Measurements from ENCODE around the gene PHACTR3.

PHACTR3 gene

DNA sequence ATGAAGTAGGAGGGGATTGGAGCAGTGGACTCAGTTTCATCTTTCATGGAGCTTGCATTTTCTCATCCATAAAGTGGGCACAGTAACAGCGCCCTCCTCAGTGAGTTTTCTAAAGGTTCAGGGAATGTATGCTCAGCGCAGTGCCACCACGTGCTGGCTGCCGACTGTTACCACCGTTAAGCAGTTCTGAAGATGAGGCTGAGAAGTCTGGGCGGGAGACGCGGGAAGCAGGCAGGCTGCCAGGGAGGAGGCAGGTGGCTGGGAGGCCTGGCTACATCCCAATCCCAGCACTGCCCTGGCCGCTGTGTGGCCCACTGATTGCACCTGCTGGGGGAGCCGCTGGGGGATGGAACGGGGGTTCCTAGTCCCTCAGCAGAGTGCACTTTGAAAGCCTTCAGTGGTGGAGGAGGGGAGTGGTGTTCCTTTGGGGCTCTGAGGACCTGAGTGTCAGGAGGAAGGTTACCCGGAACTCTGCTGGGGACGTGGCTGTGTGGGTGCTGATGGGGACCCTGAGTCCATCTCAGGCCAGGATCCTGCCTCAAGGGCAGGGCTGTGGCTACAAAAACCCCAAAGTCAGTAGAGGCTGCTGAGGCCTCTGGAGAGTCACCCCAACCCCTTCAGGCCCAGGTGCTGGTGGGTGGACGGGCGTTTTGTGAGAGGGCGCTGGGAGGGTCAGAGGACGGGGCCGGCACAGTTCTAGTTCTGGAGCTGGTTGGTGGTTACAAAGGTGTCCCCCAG lies 28.0 kb upstream of the PHACTR3 start:
- no peak for TF ChIP-seq ZFX (IDR thresholded peaks at IDR 0.05)
- TF ChIP-seq, protein P1, sequence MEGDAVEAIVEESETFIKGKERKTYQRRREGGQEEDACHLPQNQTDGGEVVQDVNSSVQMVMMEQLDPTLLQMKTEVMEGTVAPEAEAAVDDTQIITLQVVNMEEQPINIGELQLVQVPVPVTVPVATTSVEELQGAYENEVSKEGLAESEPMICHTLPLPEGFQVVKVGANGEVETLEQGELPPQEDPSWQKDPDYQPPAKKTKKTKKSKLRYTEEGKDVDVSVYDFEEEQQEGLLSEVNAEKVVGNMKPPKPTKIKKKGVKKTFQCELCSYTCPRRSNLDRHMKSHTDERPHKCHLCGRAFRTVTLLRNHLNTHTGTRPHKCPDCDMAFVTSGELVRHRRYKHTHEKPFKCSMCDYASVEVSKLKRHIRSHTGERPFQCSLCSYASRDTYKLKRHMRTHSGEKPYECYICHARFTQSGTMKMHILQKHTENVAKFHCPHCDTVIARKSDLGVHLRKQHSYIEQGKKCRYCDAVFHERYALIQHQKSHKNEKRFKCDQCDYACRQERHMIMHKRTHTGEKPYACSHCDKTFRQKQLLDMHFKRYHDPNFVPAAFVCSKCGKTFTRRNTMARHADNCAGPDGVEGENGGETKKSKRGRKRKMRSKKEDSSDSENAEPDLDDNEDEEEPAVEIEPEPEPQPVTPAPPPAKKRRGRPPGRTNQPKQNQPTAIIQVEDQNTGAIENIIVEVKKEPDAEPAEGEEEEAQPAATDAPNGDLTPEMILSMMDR (conservative IDR thresholded peaks at IDR 0.05) = no peak
- H3K27ac ChIP-seq = no peak overlapping the region

DNA sequence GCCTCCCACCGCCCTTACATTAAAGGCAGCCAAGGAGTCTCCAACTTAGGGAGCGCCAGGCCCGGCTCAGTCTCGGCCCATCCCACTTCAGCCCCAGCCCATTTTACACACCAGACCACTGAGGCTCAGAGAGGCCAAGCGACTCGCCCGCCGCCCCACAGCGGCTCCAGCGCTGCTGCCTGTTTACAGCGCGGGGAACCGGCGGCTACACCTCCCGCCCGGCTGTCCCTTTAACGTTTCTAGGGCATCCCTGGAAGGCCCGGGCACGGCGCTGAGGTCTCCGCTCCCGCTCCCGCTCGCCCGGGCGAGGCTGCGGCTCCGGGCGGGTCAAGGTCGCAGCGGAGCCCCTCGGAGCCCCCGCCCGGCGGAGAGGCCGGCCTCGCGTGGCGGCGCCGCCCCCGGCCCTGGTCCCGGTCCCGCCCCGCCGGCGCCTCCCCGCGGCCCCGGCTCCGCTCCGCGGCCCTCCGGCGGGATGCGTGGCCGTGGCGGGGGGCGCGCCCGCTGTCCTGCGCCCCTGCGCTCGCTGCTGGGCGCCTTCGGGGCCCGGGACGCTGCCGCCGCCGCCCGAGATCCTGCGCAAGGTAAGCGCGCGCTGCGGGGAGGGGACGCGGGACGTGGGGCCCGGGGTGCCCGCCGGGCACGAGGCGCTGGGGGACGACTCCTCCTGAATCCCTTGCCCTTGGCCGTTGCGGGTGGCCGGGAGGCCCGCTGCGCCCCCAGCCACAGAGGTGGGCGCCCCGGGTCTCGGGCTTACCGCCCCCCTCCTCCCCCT lies 27.1 kb upstream of the PHACTR3 start:
- TF ChIP-seq ZFX (IDR thresholded peaks at IDR 0.05) = no peak
- TF ChIP-seq, protein P1 (conservative IDR thresholded peaks at IDR 0.05) = no peak

DNA sequence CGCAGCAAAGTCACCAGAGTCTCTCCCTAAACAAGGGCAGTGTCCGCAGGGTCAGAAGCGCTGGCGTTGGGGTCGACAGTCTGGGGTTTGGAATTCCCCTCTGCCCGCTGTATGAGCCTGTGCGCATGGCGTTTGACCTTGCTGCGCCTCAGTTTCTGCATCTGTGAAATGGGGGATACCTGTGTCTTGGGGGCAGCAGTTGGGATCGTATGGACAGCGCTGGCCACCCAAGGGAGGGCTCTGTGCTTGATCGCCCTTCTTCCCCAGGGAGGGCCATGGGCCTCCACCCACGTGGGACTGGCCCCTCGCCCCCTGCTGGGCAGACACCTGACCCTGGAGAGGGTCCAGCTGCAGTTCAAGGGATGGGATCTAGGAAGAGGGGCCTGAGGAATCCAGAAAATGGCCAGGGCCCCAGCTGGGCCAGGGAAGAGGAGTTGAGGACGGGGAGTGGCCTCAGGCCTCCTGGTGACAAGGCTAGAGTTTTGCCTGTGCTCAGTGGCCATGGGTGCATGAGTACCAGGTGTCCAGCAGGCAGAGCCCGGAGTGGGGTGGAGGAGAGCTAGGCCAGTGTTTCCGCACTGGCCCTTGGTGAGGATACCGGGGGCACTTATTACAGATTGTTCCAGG lies 26.4 kb upstream of the PHACTR3 start:
- H3K27ac ChIP-seq = no peak overlapping the region
- TF ChIP-seq, protein P1 (conservative IDR thresholded peaks at IDR 0.05) = no peak
- no peak for TF ChIP-seq ZFX (IDR thresholded peaks at IDR 0.05)

More for the DNA sequence above, 27.1 kb upstream of the PHACTR3 start:
- no peak overlapping the region for H3K27ac ChIP-seq

DNA sequence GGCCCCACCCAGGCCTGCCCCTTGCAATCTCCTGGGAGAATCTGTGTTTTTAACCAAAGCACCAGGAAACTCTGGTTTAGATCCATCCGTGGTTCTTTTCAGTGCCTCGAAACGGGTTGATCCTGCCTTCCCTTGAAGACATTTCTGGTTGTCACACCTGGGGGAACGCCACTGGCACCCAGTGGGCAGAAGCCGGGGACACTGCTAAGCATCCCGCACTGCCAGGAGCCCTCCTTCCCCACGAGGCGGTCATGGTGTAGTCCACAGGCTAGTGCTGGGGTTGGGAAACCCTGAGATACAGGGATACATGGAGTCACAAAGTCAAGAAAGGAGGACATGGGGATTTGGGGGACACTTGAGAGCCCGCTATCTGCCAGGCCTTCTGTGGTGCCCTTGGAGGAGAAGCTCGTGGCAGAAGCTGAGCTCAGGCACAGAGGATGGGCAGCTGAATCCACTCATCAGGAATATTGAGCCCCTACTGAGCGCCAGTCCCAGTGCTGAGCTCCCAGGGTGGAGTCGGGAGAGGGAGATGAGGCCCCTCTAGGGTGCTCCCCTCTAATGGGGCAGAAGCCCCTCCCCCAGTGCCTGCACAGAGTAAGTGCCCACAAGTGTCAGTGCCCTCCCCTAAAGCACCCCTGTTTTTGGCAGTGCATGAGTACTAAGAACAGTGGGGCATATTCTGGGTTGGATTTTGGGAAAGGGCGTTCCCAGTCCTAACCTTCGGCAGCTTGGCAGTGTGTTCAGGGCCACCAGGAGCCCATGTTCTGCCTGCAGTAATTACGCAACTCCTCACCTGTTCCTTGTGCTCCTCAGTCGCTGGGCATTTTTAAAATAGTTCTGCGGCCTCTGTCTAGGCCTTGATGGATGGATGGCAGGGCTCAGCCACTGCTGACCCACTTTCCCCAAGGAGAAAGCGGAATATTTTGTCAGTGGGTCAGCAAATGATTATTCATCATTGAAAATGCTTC lies 25.6 kb upstream of the PHACTR3 start:
- H3K27ac ChIP-seq = no peak overlapping the region
- no peak for TF ChIP-seq ZFX (IDR thresholded peaks at IDR 0.05)
- TF ChIP-seq, protein P1 (conservative IDR thresholded peaks at IDR 0.05) = no peak

DNA sequence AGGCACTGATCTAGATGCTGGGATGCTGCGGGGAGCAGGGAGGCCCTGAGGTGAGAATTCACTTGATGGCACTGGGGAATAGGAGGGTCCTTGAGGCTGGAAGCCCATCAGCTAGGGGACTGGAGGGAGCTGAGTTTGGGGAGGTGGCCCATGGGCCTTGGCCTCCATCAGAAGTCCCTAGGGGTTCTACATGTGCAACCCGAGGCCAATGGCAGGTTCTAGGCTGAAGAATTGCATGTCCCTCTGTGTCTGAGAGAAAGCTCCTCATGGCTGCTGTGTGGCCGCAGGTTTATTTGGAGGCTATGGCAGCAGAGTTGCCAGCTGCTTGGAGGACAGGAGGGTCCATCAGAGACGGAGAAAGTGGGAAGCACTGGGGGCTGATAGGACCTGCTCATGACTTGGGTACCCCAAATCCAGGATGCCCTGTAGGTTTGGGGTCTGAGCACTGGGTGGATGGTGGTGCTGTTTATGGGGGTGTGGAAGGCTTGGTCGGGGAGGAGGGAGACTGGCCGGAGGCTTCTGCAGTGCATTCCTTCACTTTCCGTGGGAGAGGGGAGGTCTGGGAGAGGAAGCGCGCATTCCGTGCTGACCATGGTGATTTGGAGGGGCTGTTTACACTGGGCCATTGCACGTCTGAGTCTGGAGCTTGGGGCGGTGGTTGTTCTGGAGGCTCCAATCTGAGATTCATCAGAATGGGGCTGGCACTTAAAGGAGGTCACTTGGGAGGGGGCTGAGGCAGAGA lies 24.8 kb upstream of the PHACTR3 start:
- no peak overlapping the region for H3K27ac ChIP-seq
- TF ChIP-seq, protein P1 (conservative IDR thresholded peaks at IDR 0.05) = no peak
- no peak for TF ChIP-seq ZFX (IDR thresholded peaks at IDR 0.05)

DNA sequence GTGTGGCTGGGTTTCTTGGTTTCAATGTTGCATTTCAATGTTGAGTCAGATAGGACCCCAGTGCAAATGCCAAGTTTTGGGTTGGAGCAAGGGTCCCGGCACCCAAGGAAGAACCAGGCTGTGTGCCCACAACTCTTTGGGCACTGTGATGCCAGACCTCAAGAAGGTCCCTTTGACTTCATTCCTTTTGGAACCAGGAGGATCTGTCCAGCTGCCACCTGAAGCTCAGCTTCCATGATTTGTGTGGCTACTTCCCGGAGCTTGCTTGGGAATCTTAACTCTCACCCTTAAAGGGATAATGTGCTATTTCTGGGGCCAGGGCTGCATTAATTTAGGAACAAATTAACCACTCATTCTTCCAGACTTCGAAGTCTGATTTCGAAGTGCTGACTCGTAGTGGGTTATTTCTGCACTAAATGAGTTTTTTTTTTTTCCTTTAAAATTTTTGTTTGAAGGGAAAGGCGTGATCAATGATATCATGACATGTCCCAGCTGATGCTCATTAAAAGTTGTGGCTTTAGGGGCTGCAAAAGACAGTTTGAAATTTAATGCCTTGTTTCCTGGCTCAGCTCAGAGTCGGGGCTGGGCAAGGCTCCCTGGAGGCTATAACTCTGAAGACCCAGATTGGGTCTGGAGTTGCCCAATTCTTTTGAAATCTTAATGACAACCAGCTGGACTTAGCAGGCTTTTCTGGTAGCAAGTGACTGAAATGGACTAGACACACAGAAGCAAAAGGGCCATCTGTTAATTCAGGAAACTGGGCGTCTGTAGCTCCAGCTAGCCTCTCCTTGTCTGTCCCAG lies 24.0 kb upstream of the PHACTR3 start:
- H3K27ac ChIP-seq = no peak overlapping the region
- TF ChIP-seq, protein P1 (conservative IDR thresholded peaks at IDR 0.05) = no peak
- no peak for TF ChIP-seq ZFX (IDR thresholded peaks at IDR 0.05)

Data from C4-2B (cell line).